Ascending aorta (tissue), 2 donors: ENCODE data around the gene NKX2-3. TPM values are rescaled to one million over a fixed set of nuclear protein-coding genes. Genes with fewer than 3 reads are reported as not detected.

Experiments
- DNase-seq, 2 donors: peaks; one replicate each; pipeline ENCODE4 v3.0.0-alpha.2; 2019; ENCODE audit warnings: low spot score in 2 of 2
- H3K27ac ChIP-seq, 2 donors: fragments of 200-600 bp; sonication (generic); one replicate each; pipeline ENCODE4 v1.5.1; 2016 to 2017; ENCODE audit warnings: mild to moderate bottlenecking in 1 of 2
- H3K27me3 ChIP-seq: fragments of 200-600 bp; sonication (generic); one replicate; pipeline ENCODE4 v1.5.1; 2017
- H3K36me3 ChIP-seq, 2 donors: fragments of 200-600 bp; sonication (generic); one replicate each; pipeline ENCODE4 v1.5.1; 2016
- H3K4me1 ChIP-seq, 2 donors: fragments of 200-600 bp; sonication (generic); one replicate each; pipeline ENCODE4 v1.5.1; 2016 to 2017; ENCODE audit warnings: mild to moderate bottlenecking in 1 of 2
- H3K4me3 ChIP-seq, 2 donors: fragments of 200-600 bp; sonication (generic); one replicate each; pipeline ENCODE4 v1.5.1; 2016 to 2017; ENCODE audit warnings: mild to moderate bottlenecking in 1 of 2
- H3K9me3 ChIP-seq, 2 donors: fragments of 200-600 bp; sonication (generic); one replicate each; pipeline ENCODE4 v1.5.1; 2016
- CTCF ChIP-seq, 3 experiments: fragments of 200-600 bp in 2 of 3; fragments of 450-650 bp in 1 of 3; sonication (generic) in 2 of 3; IDR thresholded peaks; one replicate each; pipeline ENCODE4 v1.5.1; 2016 to 2019; ENCODE audit warnings: antibody characterized with exemption in 3 of 3, mild to moderate bottlenecking in 1 of 3, moderate library complexity in 1 of 3
- intact Hi-C: fragments of 100-400 bp; cut with DNase I; formaldehyde crosslinking; loops from one replicate; pipeline ENCODE4 v1.15.1; 2023
- total RNA-seq: library from RNA; depleted of rRNA; stranded (reverse); fragments of >200 nt; gene quantifications from one replicate; pipeline ENCODE4 v1.1.0, GENCODE V29; 2016

Gene NKX2-3
- total RNA-seq, 1 donor from 2014 or later = not detected

DNA sequence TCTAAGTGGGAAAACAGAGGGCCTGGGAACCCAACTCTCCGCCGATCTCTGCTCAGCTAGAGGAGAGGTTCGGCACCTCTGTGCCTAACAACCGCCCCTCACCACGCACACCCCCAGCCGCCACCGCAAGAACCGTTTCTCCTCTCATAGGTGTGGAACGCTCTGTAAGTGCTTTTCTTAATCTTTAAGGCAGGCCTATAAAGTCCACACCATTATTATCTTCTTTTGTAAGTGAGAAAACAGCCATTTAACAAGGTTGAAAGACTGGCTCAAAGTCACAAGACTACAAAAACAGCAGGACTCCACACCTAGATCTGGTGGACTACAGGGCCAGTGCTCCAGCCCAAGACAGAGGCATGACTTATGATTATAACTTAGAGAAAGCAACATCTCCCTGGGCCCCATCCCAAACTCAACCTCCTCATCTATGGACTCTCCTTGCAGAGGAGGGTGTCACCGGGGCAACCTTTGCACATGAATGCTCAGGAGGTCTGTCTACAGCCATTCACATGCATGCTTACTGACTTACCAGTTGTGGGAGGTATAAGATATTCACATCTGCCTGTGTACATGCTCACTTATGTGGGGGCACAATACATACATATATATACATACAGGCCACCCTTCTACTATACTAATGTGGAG lies 7.9 kb upstream of the NKX2-3 start:
- no peak overlapping the region for H3K4me3 ChIP-seq
- H3K27ac ChIP-seq = no peak overlapping the region
- intact Hi-C loops = no loop called here
- no peaks in the 10 kb centered on the region for H3K4me1 ChIP-seq
- no peaks in the 10 kb centered on the region for H3K9me3 ChIP-seq
- H3K36me3 ChIP-seq = no peaks in the 10 kb centered on the region
- peaks cover 13% of the 10 kb centered on the region for H3K27me3 ChIP-seq
- DNase-seq = no peak
- TF ChIP-seq CTCF (IDR thresholded peaks at IDR 0.05) = no peak

- Histone ChIP-seq H3K27ac (no peak overlapping the region), H3K36me3 (no peaks in the 10 kb centered on the region), H3K4me1 (no peaks in the 10 kb centered on the region), H3K4me3 (no peak overlapping the region), H3K9me3 (no peaks in the 10 kb centered on the region), H3K27me3 (peaks cover 18% of the 10 kb centered on the region)
- intact Hi-C loops = no loop called here
- no peak for DNase-seq
- no peak for TF ChIP-seq CTCF (IDR thresholded peaks at IDR 0.05)
These were observed 6.8 kb upstream of the NKX2-3 start for GRCh38 chr10:99525897-99526296.

- no peaks in the 10 kb centered on the region for H3K9me3 ChIP-seq
- H3K4me3 ChIP-seq = no peak overlapping the region
- intact Hi-C loops = no loop called here
- H3K36me3 ChIP-seq = no peaks in the 10 kb centered on the region
- no peak overlapping the region for H3K27ac ChIP-seq
- peaks cover 18% of the 10 kb centered on the region for H3K27me3 ChIP-seq
- TF ChIP-seq CTCF (IDR thresholded peaks at IDR 0.05) = no peak
- H3K4me1 ChIP-seq = no peaks in the 10 kb centered on the region
- no peak for DNase-seq
These were observed 5.8 kb upstream of the NKX2-3 start for GRCh38 chr10:99526861-99527504.

- Histone ChIP-seq H3K4me3 (no peak overlapping the region), H3K4me1 (no peaks in the 10 kb centered on the region), H3K27ac (no peak overlapping the region), H3K9me3 (no peaks in the 10 kb centered on the region), H3K27me3 (peaks cover 14% of the 10 kb centered on the region), H3K36me3 (no peaks in the 10 kb centered on the region)
- intact Hi-C loops = no loop called here
- DNase-seq = no peak
- TF ChIP-seq CTCF (IDR thresholded peaks at IDR 0.05) = no peak
These were observed 4.9 kb upstream of the NKX2-3 start for GRCh38 chr10:99527526-99528493.

- Histone ChIP-seq H3K9me3 (no peaks in the 10 kb centered on the region), H3K4me1 (no peaks in the 10 kb centered on the region), H3K27me3 (peaks cover 5% of the 10 kb centered on the region), H3K36me3 (no peaks in the 10 kb centered on the region), H3K4me3 (no peak overlapping the region), H3K27ac (no peak overlapping the region)
- TF ChIP-seq CTCF (IDR thresholded peaks at IDR 0.05) = no peak
- no peak for DNase-seq
- intact Hi-C loops = no loop called here
These were observed 4.0 kb upstream of the NKX2-3 start for GRCh38 chr10:99528494-99529441.
